ENCODE results near the gene EPG5.

EPG5 gene

GRCh38 chr18:45870419-45870818 lies 96.7 kb downstream of the EPG5 start:
- no peak overlapping the region for H2AFZ ChIP-seq (ENCODE audit: low read depth, low read length)
- no peak for ATAC-seq (ENCODE audit: insufficient read depth, low read depth)
- DNase-seq = no peak
- H3K36me3 ChIP-seq (ENCODE audit: insufficient read depth, low read length) = peaks cover 81% of the 10 kb centered on the region
- no peak overlapping the region for H3K4me2 ChIP-seq (ENCODE audit: insufficient read depth, low read length)
- H3K27ac ChIP-seq (ENCODE audit: low read length) = no peak overlapping the region
- H4K20me1 ChIP-seq (ENCODE audit: insufficient read depth, low read length) = no peaks in the 10 kb centered on the region
- no peak for TF ChIP-seq EZH2 (IDR thresholded peaks at IDR 0.05; ENCODE audit: borderline replicate concordance, low read depth, low read length, severe bottlenecking)
- TF ChIP-seq, protein P1, sequence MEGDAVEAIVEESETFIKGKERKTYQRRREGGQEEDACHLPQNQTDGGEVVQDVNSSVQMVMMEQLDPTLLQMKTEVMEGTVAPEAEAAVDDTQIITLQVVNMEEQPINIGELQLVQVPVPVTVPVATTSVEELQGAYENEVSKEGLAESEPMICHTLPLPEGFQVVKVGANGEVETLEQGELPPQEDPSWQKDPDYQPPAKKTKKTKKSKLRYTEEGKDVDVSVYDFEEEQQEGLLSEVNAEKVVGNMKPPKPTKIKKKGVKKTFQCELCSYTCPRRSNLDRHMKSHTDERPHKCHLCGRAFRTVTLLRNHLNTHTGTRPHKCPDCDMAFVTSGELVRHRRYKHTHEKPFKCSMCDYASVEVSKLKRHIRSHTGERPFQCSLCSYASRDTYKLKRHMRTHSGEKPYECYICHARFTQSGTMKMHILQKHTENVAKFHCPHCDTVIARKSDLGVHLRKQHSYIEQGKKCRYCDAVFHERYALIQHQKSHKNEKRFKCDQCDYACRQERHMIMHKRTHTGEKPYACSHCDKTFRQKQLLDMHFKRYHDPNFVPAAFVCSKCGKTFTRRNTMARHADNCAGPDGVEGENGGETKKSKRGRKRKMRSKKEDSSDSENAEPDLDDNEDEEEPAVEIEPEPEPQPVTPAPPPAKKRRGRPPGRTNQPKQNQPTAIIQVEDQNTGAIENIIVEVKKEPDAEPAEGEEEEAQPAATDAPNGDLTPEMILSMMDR (IDR thresholded peaks at IDR 0.05; ENCODE audit: borderline replicate concordance, extremely low read depth, low read length, poor library complexity, severe bottlenecking) = no peak
- H3K79me2 ChIP-seq (ENCODE audit: insufficient read depth, low read length) = no peaks in the 10 kb centered on the region
- no peaks in the 10 kb centered on the region for H3K27me3 ChIP-seq (ENCODE audit: insufficient read depth, low read length, poor library complexity)
- H3K9ac ChIP-seq (ENCODE audit: low read depth, low read length) = no peak overlapping the region
- H3K4me3 ChIP-seq (ENCODE audit: low read depth in 1 of 2, low read length in 2 of 2) = no peak overlapping the region
- no peaks in the 10 kb centered on the region for H3K4me1 ChIP-seq (ENCODE audit: insufficient read depth, low read length)
- H3K9me3 ChIP-seq (ENCODE audit: insufficient read depth, low read length, severe bottlenecking) = peaks cover 1% of the 10 kb centered on the region

GRCh38 chr18:45865466-45865865 lies 101.7 kb downstream of the EPG5 start:
- H3K9me3 ChIP-seq (ENCODE audit: insufficient read depth, low read length, severe bottlenecking) = no peaks in the 10 kb centered on the region
- no peaks in the 10 kb centered on the region for H4K20me1 ChIP-seq (ENCODE audit: insufficient read depth, low read length)
- H3K4me2 ChIP-seq (ENCODE audit: insufficient read depth, low read length) = no peak overlapping the region
- no peaks in the 10 kb centered on the region for H3K79me2 ChIP-seq (ENCODE audit: insufficient read depth, low read length)
- H3K9ac ChIP-seq (ENCODE audit: low read depth, low read length) = no peak overlapping the region
- TF ChIP-seq EZH2 (IDR thresholded peaks at IDR 0.05; ENCODE audit: borderline replicate concordance, low read depth, low read length, severe bottlenecking) = no peak
- TF ChIP-seq, protein P1 (IDR thresholded peaks at IDR 0.05; ENCODE audit: borderline replicate concordance, extremely low read depth, low read length, poor library complexity, severe bottlenecking) = no peak
- no peaks in the 10 kb centered on the region for H3K27me3 ChIP-seq (ENCODE audit: insufficient read depth, low read length, poor library complexity)
- no peaks in the 10 kb centered on the region for H3K4me1 ChIP-seq (ENCODE audit: insufficient read depth, low read length)
- peaks cover 77% of the 10 kb centered on the region for H3K36me3 ChIP-seq (ENCODE audit: insufficient read depth, low read length)
- ATAC-seq (ENCODE audit: insufficient read depth, low read depth) (no peak), DNase-seq (no peak)
- H2AFZ ChIP-seq (ENCODE audit: low read depth, low read length) = no peak overlapping the region
- H3K4me3 ChIP-seq (ENCODE audit: low read depth in 1 of 2, low read length in 2 of 2) = no peak overlapping the region
- no peak overlapping the region for H3K27ac ChIP-seq (ENCODE audit: low read length)

DNA sequence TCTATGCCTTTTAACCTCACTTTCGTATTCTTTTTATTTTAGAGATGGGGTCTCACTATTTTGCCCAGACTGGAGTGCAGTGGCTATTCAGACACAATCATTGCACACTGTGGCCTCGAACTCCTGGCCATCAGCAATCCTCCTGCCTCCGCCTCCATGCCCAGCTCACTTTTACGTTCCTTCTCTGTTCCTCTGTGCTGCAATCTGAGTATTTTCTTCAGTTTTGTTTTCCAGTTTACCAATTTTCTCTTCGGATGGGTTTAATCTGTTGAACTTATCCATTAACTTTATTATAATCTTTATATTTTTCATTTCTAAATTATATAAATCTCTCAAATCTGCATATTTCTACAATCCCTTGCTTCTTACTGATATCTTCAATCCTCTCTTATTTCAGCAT lies 103.0 kb downstream of the EPG5 start:
- ATAC-seq (ENCODE audit: insufficient read depth, low read depth) (no peak), DNase-seq (no peak)

More for the DNA sequence above, 103.0 kb downstream of the EPG5 start:
- H3K27ac ChIP-seq (ENCODE audit: low read length) = no peak overlapping the region
- H3K4me2 ChIP-seq (ENCODE audit: insufficient read depth, low read length) = no peak overlapping the region
- peaks cover 77% of the 10 kb centered on the region for H3K36me3 ChIP-seq (ENCODE audit: insufficient read depth, low read length)
- no peaks in the 10 kb centered on the region for H3K4me1 ChIP-seq (ENCODE audit: insufficient read depth, low read length)
- H3K79me2 ChIP-seq (ENCODE audit: insufficient read depth, low read length) = no peaks in the 10 kb centered on the region
- no peaks in the 10 kb centered on the region for H4K20me1 ChIP-seq (ENCODE audit: insufficient read depth, low read length)
- no peak overlapping the region for H3K4me3 ChIP-seq (ENCODE audit: low read depth in 1 of 2, low read length in 2 of 2)
- no peak overlapping the region for H2AFZ ChIP-seq (ENCODE audit: low read depth, low read length)
- no peaks in the 10 kb centered on the region for H3K9me3 ChIP-seq (ENCODE audit: insufficient read depth, low read length, severe bottlenecking)
- TF ChIP-seq EZH2 (IDR thresholded peaks at IDR 0.05; ENCODE audit: borderline replicate concordance, low read depth, low read length, severe bottlenecking) = no peak
- TF ChIP-seq, protein P1 (IDR thresholded peaks at IDR 0.05; ENCODE audit: borderline replicate concordance, extremely low read depth, low read length, poor library complexity, severe bottlenecking) = no peak
- H3K9ac ChIP-seq (ENCODE audit: low read depth, low read length) = no peak overlapping the region
- H3K27me3 ChIP-seq (ENCODE audit: insufficient read depth, low read length, poor library complexity) = no peaks in the 10 kb centered on the region

Data from DND-41 (cell line).